Keratinocyte (primary cell): ENCODE data around the gene ZCCHC7. TPM values are rescaled to one million over a fixed set of nuclear protein-coding genes. Genes with fewer than 3 reads are reported as not detected.

Experiments used
- DNase-seq: peaks from one replicate; pipeline ENCODE4 v3.0.0-alpha.2; 2011; ENCODE audit warnings: low read depth, missing footprints, low spot score
- FAIRE-seq: peaks from 2 replicates; lab custom pipeline; 2011; peaks lifted over from hg19 to GRCh38; lab: Jason Lieb, UNC
- H2AFZ ChIP-seq: 2 replicates; pipeline ENCODE4 v1.6.0; 2012; ENCODE audit warnings: low read length, control low read depth, inconsistent platforms; ENCODE audit not compliant: control insufficient read depth
- H3K27ac ChIP-seq: 2 replicates; pipeline ENCODE4 v1.5.1; 2011; ENCODE audit warnings: low read length; ENCODE audit not compliant: control insufficient read depth, insufficient read depth
- H3K27me3 ChIP-seq: 3 replicates; pipeline ENCODE4 v1.6.0; 2011; ENCODE audit warnings: low read length; ENCODE audit not compliant: control insufficient read depth, insufficient read depth; ENCODE audit errors: extremely low read depth
- H3K36me3 ChIP-seq, 2 experiments: 2 replicates in 1 of 2; 3 replicates in 1 of 2; pipeline ENCODE4 v1.5.1; 2011; ENCODE audit warnings: low read length in 2 of 2, mild to moderate bottlenecking in 1 of 2; ENCODE audit not compliant: control insufficient read depth in 2 of 2, insufficient read depth in 2 of 2; ENCODE audit errors: extremely low read depth in 1 of 2
- H3K4me1 ChIP-seq: 3 replicates; pipeline ENCODE4 v1.5.1; 2011; ENCODE audit warnings: low read length; ENCODE audit not compliant: control insufficient read depth, insufficient read depth; ENCODE audit errors: extremely low read depth
- H3K4me2 ChIP-seq: 3 replicates; pipeline ENCODE4 v1.6.0; 2011; ENCODE audit warnings: low read depth, low read length; ENCODE audit not compliant: control insufficient read depth, insufficient read depth; ENCODE audit errors: extremely low read depth
- H3K4me3 ChIP-seq, 3 experiments: fragments of 200-600 bp in 1 of 3; sonication (generic) in 1 of 3; 2 replicates in 2 of 3; 3 replicates in 1 of 3; pipeline ENCODE4 v1.5.1; 2011 to 2016; ENCODE audit warnings: low read length in 3 of 3, mild to moderate bottlenecking in 3 of 3, control low read depth in 2 of 3, inconsistent platforms in 1 of 3, low read depth in 1 of 3, mixed read lengths in 1 of 3, mixed run types in 1 of 3, moderate library complexity in 1 of 3; ENCODE audit not compliant: control insufficient read depth in 2 of 3, insufficient read depth in 2 of 3; ENCODE audit errors: extremely low read depth in 1 of 3
- H3K79me2 ChIP-seq: 2 replicates; pipeline ENCODE4 v1.6.0; 2012; ENCODE audit warnings: low read length; ENCODE audit not compliant: control insufficient read depth, insufficient read depth
- H3K9ac ChIP-seq: 3 replicates; pipeline ENCODE4 v1.6.0; 2011; ENCODE audit warnings: low read length; ENCODE audit not compliant: control insufficient read depth, insufficient read depth; ENCODE audit errors: extremely low read depth
- H3K9me1 ChIP-seq: 3 replicates; pipeline ENCODE4 v1.6.0; 2011; ENCODE audit warnings: low read length; ENCODE audit not compliant: control insufficient read depth, insufficient read depth; ENCODE audit errors: extremely low read depth
- H3K9me3 ChIP-seq: 2 replicates; pipeline ENCODE4 v1.5.1; 2012; ENCODE audit warnings: low read depth, low read length; ENCODE audit not compliant: control insufficient read depth
- H4K20me1 ChIP-seq: 3 replicates; pipeline ENCODE4 v1.6.0; 2011; ENCODE audit warnings: low read length; ENCODE audit not compliant: control insufficient read depth, insufficient read depth; ENCODE audit errors: extremely low read depth
- CTCF ChIP-seq, 3 experiments: IDR thresholded peaks in 1 of 3; conservative IDR thresholded peaks in 1 of 3; optimal IDR thresholded peaks in 1 of 3; 2 replicates in 2 of 3; 3 replicates in 1 of 3; pipeline versions ENCODE3 to v1.5.1; 2011; ENCODE audit warnings: low read length in 3 of 3, mild to moderate bottlenecking in 3 of 3, moderate library complexity in 2 of 3, control low read depth in 1 of 3, inconsistent platforms in 1 of 3; ENCODE audit not compliant: insufficient read depth in 2 of 3; ENCODE audit errors: extremely low read depth in 1 of 3
- EZH2 ChIP-seq: IDR thresholded peaks from one replicate; pipeline ENCODE4 v1.6.1; 2012; ENCODE audit warnings: inconsistent platforms, mild to moderate bottlenecking, low read length, moderate library complexity
- dilution Hi-C: fragments of 300-500 bp; cut with MboI; formaldehyde crosslinking; loops from one replicate; pipeline ENCODE4 v1.7.0; 2020; ENCODE audit warnings: low sequenced_read_pairs; ENCODE audit not compliant: extremely low pct_ligation_motif_present
- polyA plus RNA-seq, 5 experiments: library from polyadenylated mRNA; depleted of rRNA in 3 of 5; stranded (reverse) in 3 of 5; stranded (forward) in 1 of 5; unstranded in 1 of 5; fragments of >200 nt; gene quantifications; 1 replicate in 1 of 5; 2 replicates in 3 of 5; 3 replicates in 1 of 5; pipeline versions ENCODE4 v1.2.1 to v1.2.3, GENCODE V29; 2011 to 2012; ENCODE audit warnings: missing spikeins in 2 of 5, low read depth in 1 of 5, low replicate concordance in 1 of 5

Gene ZCCHC7
- polyA plus RNA-seq, 1 donor (not counting 4 experiments of a cell fraction or from before 2014, with no cell fraction given): 16.5 TPM

- FAIRE-seq: no peak
- no peak overlapping the region for H3K4me3 ChIP-seq
- no peak for DNase-seq
- H3K4me1 ChIP-seq: no peaks in the 10 kb centered on the region
- dilution Hi-C loops: no loop called here
- H2AFZ ChIP-seq: no peak overlapping the region
- H3K36me3 ChIP-seq: no peaks in the 10 kb centered on the region
- no peak overlapping the region for H3K9ac ChIP-seq
- H3K9me3 ChIP-seq: no peaks in the 10 kb centered on the region
- TF ChIP-seq CTCF (optimal IDR thresholded peaks at IDR 0.05 in 1 of 3, IDR thresholded peaks at IDR 0.05 in 1 of 3, conservative IDR thresholded peaks at IDR 0.05 in 1 of 3; ENCODE audit: extremely low read depth in 1 of 3, insufficient read depth in 2 of 3, low read length in 3 of 3) (no peak), EZH2 (no peak)
- no peaks in the 10 kb centered on the region for H3K79me2 ChIP-seq
- H3K9me1 ChIP-seq: no peaks in the 10 kb centered on the region
- no peak overlapping the region for H3K4me2 ChIP-seq
- H3K27me3 ChIP-seq: no peaks in the 10 kb centered on the region
- no peaks in the 10 kb centered on the region for H4K20me1 ChIP-seq
- no peak overlapping the region for H3K27ac ChIP-seq
Measured at GRCh38 chr9:37372839-37373238, 252.5 kb downstream of the ZCCHC7 start.

- H3K27me3 ChIP-seq: no peaks in the 10 kb centered on the region
- H3K9me1 ChIP-seq: no peaks in the 10 kb centered on the region
- TF ChIP-seq EZH2 (no peak), CTCF (optimal IDR thresholded peaks at IDR 0.05 in 1 of 3, IDR thresholded peaks at IDR 0.05 in 1 of 3, conservative IDR thresholded peaks at IDR 0.05 in 1 of 3; ENCODE audit: extremely low read depth in 1 of 3, insufficient read depth in 2 of 3, low read length in 3 of 3) (no peak)
- H3K36me3 ChIP-seq: no peaks in the 10 kb centered on the region
- no peak overlapping the region for H3K27ac ChIP-seq
- H3K4me3 ChIP-seq: no peak overlapping the region
- H3K9me3 ChIP-seq: no peaks in the 10 kb centered on the region
- H3K79me2 ChIP-seq: no peaks in the 10 kb centered on the region
- H3K4me2 ChIP-seq: no peak overlapping the region
- DNase-seq (no peak), FAIRE-seq (no peak)
- H3K9ac ChIP-seq: no peak overlapping the region
- H3K4me1 ChIP-seq: no peaks in the 10 kb centered on the region
- no peaks in the 10 kb centered on the region for H4K20me1 ChIP-seq
- no peak overlapping the region for H2AFZ ChIP-seq
- dilution Hi-C loops: no loop called here
Measured at GRCh38 chr9:37373621-37374020, 253.2 kb downstream of the ZCCHC7 start.
